Thyroid gland (tissue), 4 donors: ENCODE data around the gene TMEM126A. TPM values are rescaled to one million over a fixed set of nuclear protein-coding genes. Genes with fewer than 3 reads are reported as not detected.

Experiments used
- DNase-seq, 2 donors: peaks; one replicate each; pipeline ENCODE4 v3.0.0-alpha.2; 2019
- H3K27ac ChIP-seq, 3 donors: fragments of 200-600 bp; sonication (generic); 1 replicate in 2 of 3; 2 replicates in 1 of 3; pipeline ENCODE4 v1.5.1; 2016 to 2019; ENCODE audit warnings: mild to moderate bottlenecking in 1 of 3, moderate library complexity in 1 of 3
- H3K27me3 ChIP-seq: fragments of 200-600 bp; sonication (generic); one replicate; pipeline ENCODE4 v1.5.1; 2019
- H3K36me3 ChIP-seq, 2 donors: fragments of 200-600 bp; sonication (generic); one replicate each; pipeline ENCODE4 v1.5.1; 2016 to 2019
- H3K4me1 ChIP-seq, 2 donors: fragments of 200-600 bp; sonication (generic); one replicate each; pipeline ENCODE4 v1.5.1; 2017 to 2019
- H3K4me3 ChIP-seq, 3 donors: fragments of 200-600 bp; sonication (generic); replicated peaks in 1 of 3; 1 replicate in 2 of 3; 2 replicates in 1 of 3; pipeline ENCODE4 v1.5.1; 2016; ENCODE audit warnings: mild to moderate bottlenecking in 1 of 3
- H3K9me3 ChIP-seq: fragments of 200-600 bp; sonication (generic); one replicate; pipeline ENCODE4 v1.5.1; 2017
- CTCF ChIP-seq, 6 experiments: fragments of 200-600 bp in 3 of 6; fragments of 450-650 bp in 3 of 6; sonication (generic) in 3 of 6; IDR thresholded peaks; one replicate each; pipeline ENCODE4 v1.5.1; 2016 to 2019; ENCODE audit warnings: antibody characterized with exemption in 6 of 6, mild to moderate bottlenecking in 2 of 6, inconsistent platforms in 1 of 6, moderate library complexity in 1 of 6
- POLR2A ChIP-seq, 2 donors: fragments of 450-650 bp; IDR thresholded peaks; one replicate each; pipeline ENCODE4 v1.6.1; 2017; ENCODE audit warnings: antibody characterized with exemption in 2 of 2, mild to moderate bottlenecking in 2 of 2, moderate library complexity in 1 of 2
- WGBS, 2 donors: methylation state at CpG; one replicate each; pipeline ENCODE4 v1.1.5; 2017; 5-methylcytosine and 5-hydroxymethylcytosine counted together
- intact Hi-C: fragments of 100-400 bp; cut with DNase I; formaldehyde crosslinking; loops from one replicate; pipeline ENCODE4 v1.15.1; 2023
- total RNA-seq, 4 donors: library from RNA; depleted of rRNA; stranded (reverse); fragments of >200 nt; gene quantifications; one replicate each; pipeline ENCODE4 v1.2.3, GENCODE V29; 2016

The TMEM126A gene
- total RNA-seq, 4 donors from 2014 or later = 24.1 to 31.7 (median 27.1) TPM

GRCh38 chr11:85619499-85619898, 28.3 kb upstream of the TMEM126A start:
- TF ChIP-seq POLR2A (IDR thresholded peaks at IDR 0.05) (no peak), CTCF (IDR thresholded peaks at IDR 0.05) (no peak)
- no peak overlapping the region for H3K4me3 ChIP-seq
- intact Hi-C loops = no loop called here
- WGBS, 2 donors = 53 to 64% methylated on average over 6 of the region's 6 CpGs
- H3K36me3 ChIP-seq = no peaks in the 10 kb centered on the region
- peak; percentile 24 to 49 for DNase-seq
- peaks cover 0 to 5% of the 10 kb centered on the region in 2 donors for H3K4me1 ChIP-seq
- no peaks in the 10 kb centered on the region for H3K9me3 ChIP-seq
- H3K27ac ChIP-seq = no peak overlapping the region
- H3K27me3 ChIP-seq = no peaks in the 10 kb centered on the region

- DNase-seq = no peak
- no peak for TF ChIP-seq CTCF (IDR thresholded peaks at IDR 0.05)
- Histone ChIP-seq H3K4me1 (peaks cover 3 to 5% of the 10 kb centered on the region in 2 donors), H3K9me3 (no peaks in the 10 kb centered on the region), H3K27me3 (no peaks in the 10 kb centered on the region), H3K27ac (no peak overlapping the region), H3K4me3 (no peak overlapping the region), H3K36me3 (no peaks in the 10 kb centered on the region)
- intact Hi-C loops = no loop called here
- 64 to 66% methylated on average over 3 of the region's 3 CpGs for WGBS, 2 donors
Observed at GRCh38 chr11:85620256-85620655, 27.5 kb upstream of the TMEM126A start.

GRCh38 chr11:85626496-85626895, 21.3 kb upstream of the TMEM126A start:
- peak; percentile 84 to 85 for DNase-seq
- Histone ChIP-seq H3K27me3 (no peaks in the 10 kb centered on the region), H3K4me1 (peaks cover 9 to 19% of the 10 kb centered on the region in 2 donors), H3K27ac (peak overlapping the region; percentile 75 to 99 (median 94)), H3K4me3 (peak overlapping the region in 2 of 3 donors; percentile 52 to 53), H3K36me3 (no peaks in the 10 kb centered on the region), H3K9me3 (no peaks in the 10 kb centered on the region)
- WGBS, 2 donors = 21 to 22% methylated on average over 2 of the region's 2 CpGs
- TF ChIP-seq CTCF (IDR thresholded peaks at IDR 0.05) (no peak), POLR2A (IDR thresholded peaks at IDR 0.05) (no peak)
- intact Hi-C loops = no loop called here

GRCh38 chr11:85627332-85627997, 20.3 kb upstream of the TMEM126A start, which contains the start of gene DLG2:
Gene DLG2 (minus strand): TSS chr11:85627344.
- intact Hi-C loops = no loop called here

More at GRCh38 chr11:85627332-85627997, 20.3 kb upstream of the TMEM126A start, which contains the start of gene DLG2:
- no peaks in the 10 kb centered on the region for H3K36me3 ChIP-seq
- peak within 1 kb of the TSS; percentile 52 to 63 (median 53) for H3K4me3 ChIP-seq
- H3K27me3 ChIP-seq = no peaks in the 10 kb centered on the region
- H3K9me3 ChIP-seq = no peaks in the 10 kb centered on the region
- peak; percentile 27 to 32 for DNase-seq
- WGBS, 2 donors = 0% methylated on average over 23 of the region's 23 CpGs
- peaks cover 9 to 19% of the 10 kb centered on the region in 2 donors for H3K4me1 ChIP-seq
- peak in 1 of 2 donors; percentile 42 for TF ChIP-seq POLR2A (IDR thresholded peaks at IDR 0.05)
- no peak for TF ChIP-seq CTCF (IDR thresholded peaks at IDR 0.05)
- peak within 1 kb of the TSS; percentile 75 to 99 (median 94) for H3K27ac ChIP-seq
